ENCODE data around the gene POP5.
"Not testable (repeated sequence)": the region's sequence is repeated elsewhere in the genome, so short reads cannot be mapped to it uniquely, and the experiment has no call there.

POP5 gene

DNA sequence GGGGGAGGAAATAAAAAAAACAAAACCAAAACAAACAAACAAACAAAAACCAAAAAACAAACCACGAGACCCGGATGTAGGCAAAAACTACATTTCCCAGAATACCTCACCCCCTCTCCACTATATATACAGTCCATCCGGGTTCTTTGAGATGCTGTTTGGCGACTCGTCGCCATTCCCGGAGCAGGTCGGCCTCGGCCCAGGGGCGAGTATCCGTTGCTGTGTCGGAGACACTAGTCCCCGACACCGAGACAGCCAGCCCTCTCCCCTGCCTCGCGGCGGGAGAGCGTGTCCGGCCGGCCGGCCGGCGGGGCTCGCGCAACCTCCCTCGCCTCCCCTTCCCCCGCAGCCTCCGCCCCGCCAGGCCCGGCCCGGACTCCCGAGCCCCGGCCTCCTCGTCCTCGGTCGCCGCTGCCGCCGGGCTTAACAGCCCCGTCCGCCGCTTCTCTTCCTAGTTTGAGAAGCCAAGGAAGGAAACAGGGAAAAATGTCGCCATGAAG is 46.9 kb downstream of the POP5 start, which contains the start of gene RNF10:
Gene RNF10 (plus strand): TSS at position 154 of the 500 bp plus-strand sequence. CDS start 456 bp downstream, outside the sequence.
- TF ChIP-seq, protein P1, sequence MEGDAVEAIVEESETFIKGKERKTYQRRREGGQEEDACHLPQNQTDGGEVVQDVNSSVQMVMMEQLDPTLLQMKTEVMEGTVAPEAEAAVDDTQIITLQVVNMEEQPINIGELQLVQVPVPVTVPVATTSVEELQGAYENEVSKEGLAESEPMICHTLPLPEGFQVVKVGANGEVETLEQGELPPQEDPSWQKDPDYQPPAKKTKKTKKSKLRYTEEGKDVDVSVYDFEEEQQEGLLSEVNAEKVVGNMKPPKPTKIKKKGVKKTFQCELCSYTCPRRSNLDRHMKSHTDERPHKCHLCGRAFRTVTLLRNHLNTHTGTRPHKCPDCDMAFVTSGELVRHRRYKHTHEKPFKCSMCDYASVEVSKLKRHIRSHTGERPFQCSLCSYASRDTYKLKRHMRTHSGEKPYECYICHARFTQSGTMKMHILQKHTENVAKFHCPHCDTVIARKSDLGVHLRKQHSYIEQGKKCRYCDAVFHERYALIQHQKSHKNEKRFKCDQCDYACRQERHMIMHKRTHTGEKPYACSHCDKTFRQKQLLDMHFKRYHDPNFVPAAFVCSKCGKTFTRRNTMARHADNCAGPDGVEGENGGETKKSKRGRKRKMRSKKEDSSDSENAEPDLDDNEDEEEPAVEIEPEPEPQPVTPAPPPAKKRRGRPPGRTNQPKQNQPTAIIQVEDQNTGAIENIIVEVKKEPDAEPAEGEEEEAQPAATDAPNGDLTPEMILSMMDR (IDR thresholded peaks at IDR 0.05; ENCODE audit: low read depth, low read length) = no peak
- DNase-seq (ENCODE audit: extremely low read depth, low read depth) = peak; percentile 66

- DNase-seq (ENCODE audit: extremely low read depth, low read depth) = no peak
These were observed 48.4 kb downstream of the POP5 start for GRCh38 chr12:120532701-120533238.

GRCh38 chr12:120530418-120530761 is 50.8 kb downstream of the POP5 start:
- not testable (repeated sequence) for DNase-seq (ENCODE audit: extremely low read depth, low read depth)

More at GRCh38 chr12:120532701-120533238, 48.4 kb downstream of the POP5 start:
- TF ChIP-seq, protein P1 (IDR thresholded peaks at IDR 0.05; ENCODE audit: low read depth, low read length) = no peak

DNA sequence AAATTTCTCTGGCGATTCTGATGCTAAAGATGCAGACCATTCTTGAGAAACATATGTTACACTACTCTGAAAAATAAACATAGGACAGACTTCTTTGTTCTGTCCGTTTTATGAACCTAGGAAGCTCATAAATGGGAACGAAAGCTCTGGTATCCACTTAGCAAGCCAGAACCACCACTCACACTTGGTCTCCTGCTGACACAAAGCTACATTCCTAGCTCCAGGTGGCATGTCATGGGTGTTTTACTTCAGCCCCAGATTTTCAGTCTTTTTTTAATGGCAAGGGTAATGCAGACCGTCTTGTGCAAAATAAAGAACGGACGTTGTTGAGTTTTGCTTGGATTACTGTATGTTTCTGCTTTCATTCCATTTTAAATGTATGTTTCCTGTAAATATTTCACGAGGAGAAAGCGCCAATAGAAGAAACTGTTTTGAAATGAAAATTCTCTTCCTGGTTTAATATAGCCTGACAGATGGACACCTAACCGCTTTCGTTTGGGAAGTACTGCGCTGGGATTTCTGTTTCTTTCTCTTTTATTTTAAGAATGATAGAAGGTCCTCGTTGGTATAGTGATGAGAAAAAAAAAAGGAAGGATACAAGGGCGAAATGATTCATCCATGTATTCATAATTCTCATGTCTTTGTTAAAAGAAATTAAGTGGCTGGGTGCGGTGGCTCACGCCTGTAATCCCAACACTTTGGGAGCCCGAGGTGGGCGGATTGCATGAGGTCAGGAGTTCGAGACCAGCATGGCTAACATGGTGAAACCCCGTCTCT is 51.4 kb downstream of the POP5 start:
- TF ChIP-seq, protein P1 (IDR thresholded peaks at IDR 0.05; ENCODE audit: low read depth, low read length) = peak; percentile 6
- no peak for DNase-seq (ENCODE audit: extremely low read depth, low read depth)

DNA sequence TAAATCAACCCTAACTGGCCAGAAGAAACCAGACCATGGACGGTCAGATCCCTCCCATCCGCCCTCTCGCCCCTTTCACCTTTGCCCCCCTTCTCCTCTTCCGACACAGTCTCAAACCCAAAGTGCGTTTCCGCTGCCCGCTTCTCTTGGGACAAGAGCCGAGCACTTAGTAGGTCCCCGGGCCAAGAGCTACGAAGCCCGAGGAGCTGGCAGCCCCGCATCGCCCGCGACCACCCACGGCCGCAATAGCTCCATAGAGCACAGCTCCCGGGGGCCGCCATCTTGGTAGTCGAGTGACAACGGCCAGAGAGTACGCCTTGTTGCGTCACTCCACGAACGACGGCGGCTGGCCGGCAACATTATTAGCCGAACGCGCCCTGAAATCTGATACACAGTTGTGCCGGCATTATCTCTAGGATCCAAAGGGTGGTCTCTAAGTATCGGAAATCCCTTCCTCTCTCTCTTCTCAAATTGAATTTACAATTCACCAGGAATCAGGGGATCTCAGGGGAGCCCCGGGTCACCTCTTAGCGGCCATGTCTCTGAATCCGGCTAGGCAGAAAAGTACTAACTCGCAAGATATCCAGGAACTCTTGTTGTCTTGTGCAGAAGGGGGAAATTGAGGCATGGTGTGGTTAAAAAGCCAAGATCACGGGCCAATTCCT is 52.2 kb downstream of the POP5 start, which contains the start of gene COQ5:
Gene COQ5 (minus strand): TSS at position 298 of the 665 bp plus-strand sequence. CDS start 17 bp downstream, at position 281.
- TF ChIP-seq, protein P1 (IDR thresholded peaks at IDR 0.05; ENCODE audit: low read depth, low read length) = no peak
- no peak for DNase-seq (ENCODE audit: extremely low read depth, low read depth)
